ENCODE measurements around the gene MEGF8. TPM values are rescaled to one million over a fixed set of nuclear protein-coding genes. Genes with fewer than 3 reads are reported as not detected.
A peak's percentile ranks its signal among the peaks of the same experiment; 100 is the strongest.

MEGF8 gene
- total and polyA plus RNA-seq, 9 of the 15 experiments (the other 6 are each of a cell fraction or from before 2014, with no cell fraction given) = 0.28 to 13.1 (median 3.0) TPM

DNA sequence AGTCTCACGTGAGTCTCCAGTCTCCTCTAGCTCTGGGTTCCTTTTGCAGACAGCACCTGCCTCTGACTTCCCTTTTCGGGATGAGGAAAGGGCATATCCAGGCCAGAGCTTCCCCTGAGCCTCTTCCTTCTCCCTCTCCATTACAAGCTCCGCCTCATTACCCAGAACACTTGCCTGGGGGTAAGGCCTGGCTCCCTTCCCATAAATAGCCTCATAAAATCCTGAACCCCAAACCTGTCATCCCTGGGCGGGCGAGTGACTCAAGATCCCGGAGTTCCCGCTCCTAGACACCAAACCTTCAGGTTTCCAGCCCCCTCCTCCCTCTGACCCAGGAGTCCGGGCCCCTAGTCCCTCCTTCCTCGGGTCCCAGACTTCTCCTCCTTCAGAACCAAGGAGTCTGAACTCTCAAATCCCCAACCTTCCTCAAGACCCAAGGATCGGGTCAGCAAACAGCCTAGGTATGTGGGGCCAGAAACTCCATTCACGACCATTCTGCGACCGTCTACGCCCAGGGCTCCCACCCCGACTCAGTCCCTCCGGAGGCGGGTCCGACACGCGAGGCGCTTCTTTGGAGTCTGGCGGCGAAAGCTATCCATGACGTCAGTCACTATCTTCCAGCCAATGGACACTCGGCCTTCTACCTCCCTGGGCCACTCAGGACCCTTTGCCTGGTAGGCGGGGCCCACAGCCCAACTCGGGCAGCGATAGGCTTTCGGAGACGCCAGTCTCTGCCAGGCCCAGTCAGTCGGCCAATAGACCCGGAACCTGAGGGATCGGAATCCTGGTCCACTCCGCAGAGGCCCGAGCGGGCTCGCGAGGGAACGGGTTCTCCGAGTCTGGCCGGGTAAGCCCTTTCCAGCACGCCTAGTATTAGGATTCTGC is 71.2 kb downstream of the MEGF8 start (continued):
- TF ChIP-seq ZC3H4 (CRISPR knock-in tag; IDR thresholded peaks at IDR 0.05; ENCODE audit: borderline replicate concordance) (no peak), ZNF766 (CRISPR knock-in tag; conservative IDR thresholded peaks at IDR 0.05) (no peak), SETDB1 (IDR thresholded peaks at IDR 0.05; ENCODE audit: low read length) (no peak), ZZZ3 (IDR thresholded peaks at IDR 0.05) (no peak), ZNF699 (CRISPR knock-in tag; IDR thresholded peaks at IDR 0.05; ENCODE audit: insufficient replicate concordance) (no peak), ZBTB17 (CRISPR knock-in tag; IDR thresholded peaks at IDR 0.05) (no peak), RUNX1 (IDR thresholded peaks at IDR 0.05; ENCODE audit: low read depth) (no peak), PHF20 (IDR thresholded peaks at IDR 0.05; ENCODE audit: partially characterized antibody) (peak; percentile 79), KHSRP (IDR thresholded peaks at IDR 0.05) (no peak), NELFE (IDR thresholded peaks at IDR 0.05; ENCODE audit: insufficient read depth, insufficient read length) (no peak), DIDO1 (tag; IDR thresholded peaks at IDR 0.05; ENCODE audit: low read depth) (no peak), BRF1 (IDR thresholded peaks at IDR 0.05; ENCODE audit: borderline replicate concordance, extremely low read depth, insufficient read length) (no peak), PHB (CRISPR knock-in tag; IDR thresholded peaks at IDR 0.05) (0 out of 2 replicates have a peak, but pooled peaks have one; percentile 46), PTTG1 (tag; IDR thresholded peaks at IDR 0.05; ENCODE audit: low read depth) (no peak), ZNF589 (CRISPR knock-in tag; IDR thresholded peaks at IDR 0.05; ENCODE audit: low read depth) (no peak)
- TF ChIP-seq, protein P1, sequence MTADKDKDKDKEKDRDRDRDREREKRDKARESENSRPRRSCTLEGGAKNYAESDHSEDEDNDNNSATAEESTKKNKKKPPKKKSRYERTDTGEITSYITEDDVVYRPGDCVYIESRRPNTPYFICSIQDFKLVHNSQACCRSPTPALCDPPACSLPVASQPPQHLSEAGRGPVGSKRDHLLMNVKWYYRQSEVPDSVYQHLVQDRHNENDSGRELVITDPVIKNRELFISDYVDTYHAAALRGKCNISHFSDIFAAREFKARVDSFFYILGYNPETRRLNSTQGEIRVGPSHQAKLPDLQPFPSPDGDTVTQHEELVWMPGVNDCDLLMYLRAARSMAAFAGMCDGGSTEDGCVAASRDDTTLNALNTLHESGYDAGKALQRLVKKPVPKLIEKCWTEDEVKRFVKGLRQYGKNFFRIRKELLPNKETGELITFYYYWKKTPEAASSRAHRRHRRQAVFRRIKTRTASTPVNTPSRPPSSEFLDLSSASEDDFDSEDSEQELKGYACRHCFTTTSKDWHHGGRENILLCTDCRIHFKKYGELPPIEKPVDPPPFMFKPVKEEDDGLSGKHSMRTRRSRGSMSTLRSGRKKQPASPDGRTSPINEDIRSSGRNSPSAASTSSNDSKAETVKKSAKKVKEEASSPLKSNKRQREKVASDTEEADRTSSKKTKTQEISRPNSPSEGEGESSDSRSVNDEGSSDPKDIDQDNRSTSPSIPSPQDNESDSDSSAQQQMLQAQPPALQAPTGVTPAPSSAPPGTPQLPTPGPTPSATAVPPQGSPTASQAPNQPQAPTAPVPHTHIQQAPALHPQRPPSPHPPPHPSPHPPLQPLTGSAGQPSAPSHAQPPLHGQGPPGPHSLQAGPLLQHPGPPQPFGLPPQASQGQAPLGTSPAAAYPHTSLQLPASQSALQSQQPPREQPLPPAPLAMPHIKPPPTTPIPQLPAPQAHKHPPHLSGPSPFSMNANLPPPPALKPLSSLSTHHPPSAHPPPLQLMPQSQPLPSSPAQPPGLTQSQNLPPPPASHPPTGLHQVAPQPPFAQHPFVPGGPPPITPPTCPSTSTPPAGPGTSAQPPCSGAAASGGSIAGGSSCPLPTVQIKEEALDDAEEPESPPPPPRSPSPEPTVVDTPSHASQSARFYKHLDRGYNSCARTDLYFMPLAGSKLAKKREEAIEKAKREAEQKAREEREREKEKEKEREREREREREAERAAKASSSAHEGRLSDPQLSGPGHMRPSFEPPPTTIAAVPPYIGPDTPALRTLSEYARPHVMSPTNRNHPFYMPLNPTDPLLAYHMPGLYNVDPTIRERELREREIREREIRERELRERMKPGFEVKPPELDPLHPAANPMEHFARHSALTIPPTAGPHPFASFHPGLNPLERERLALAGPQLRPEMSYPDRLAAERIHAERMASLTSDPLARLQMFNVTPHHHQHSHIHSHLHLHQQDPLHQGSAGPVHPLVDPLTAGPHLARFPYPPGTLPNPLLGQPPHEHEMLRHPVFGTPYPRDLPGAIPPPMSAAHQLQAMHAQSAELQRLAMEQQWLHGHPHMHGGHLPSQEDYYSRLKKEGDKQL (CRISPR knock-in tag; IDR thresholded peaks at IDR 0.05; ENCODE audit: borderline replicate concordance) = no peak
- TF ChIP-seq, protein P2, sequence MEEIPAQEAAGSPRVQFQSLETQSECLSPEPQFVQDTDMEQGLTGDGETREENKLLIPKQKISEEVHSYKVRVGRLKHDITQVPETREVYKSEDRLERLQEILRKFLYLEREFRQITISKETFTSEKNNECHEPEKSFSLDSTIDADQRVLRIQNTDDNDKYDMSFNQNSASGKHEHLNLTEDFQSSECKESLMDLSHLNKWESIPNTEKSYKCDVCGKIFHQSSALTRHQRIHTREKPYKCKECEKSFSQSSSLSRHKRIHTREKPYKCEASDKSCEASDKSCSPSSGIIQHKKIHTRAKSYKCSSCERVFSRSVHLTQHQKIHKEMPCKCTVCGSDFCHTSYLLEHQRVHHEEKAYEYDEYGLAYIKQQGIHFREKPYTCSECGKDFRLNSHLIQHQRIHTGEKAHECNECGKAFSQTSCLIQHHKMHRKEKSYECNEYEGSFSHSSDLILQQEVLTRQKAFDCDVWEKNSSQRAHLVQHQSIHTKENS (CRISPR knock-in tag; IDR thresholded peaks at IDR 0.05) = no peak
- TF ChIP-seq, protein P3, sequence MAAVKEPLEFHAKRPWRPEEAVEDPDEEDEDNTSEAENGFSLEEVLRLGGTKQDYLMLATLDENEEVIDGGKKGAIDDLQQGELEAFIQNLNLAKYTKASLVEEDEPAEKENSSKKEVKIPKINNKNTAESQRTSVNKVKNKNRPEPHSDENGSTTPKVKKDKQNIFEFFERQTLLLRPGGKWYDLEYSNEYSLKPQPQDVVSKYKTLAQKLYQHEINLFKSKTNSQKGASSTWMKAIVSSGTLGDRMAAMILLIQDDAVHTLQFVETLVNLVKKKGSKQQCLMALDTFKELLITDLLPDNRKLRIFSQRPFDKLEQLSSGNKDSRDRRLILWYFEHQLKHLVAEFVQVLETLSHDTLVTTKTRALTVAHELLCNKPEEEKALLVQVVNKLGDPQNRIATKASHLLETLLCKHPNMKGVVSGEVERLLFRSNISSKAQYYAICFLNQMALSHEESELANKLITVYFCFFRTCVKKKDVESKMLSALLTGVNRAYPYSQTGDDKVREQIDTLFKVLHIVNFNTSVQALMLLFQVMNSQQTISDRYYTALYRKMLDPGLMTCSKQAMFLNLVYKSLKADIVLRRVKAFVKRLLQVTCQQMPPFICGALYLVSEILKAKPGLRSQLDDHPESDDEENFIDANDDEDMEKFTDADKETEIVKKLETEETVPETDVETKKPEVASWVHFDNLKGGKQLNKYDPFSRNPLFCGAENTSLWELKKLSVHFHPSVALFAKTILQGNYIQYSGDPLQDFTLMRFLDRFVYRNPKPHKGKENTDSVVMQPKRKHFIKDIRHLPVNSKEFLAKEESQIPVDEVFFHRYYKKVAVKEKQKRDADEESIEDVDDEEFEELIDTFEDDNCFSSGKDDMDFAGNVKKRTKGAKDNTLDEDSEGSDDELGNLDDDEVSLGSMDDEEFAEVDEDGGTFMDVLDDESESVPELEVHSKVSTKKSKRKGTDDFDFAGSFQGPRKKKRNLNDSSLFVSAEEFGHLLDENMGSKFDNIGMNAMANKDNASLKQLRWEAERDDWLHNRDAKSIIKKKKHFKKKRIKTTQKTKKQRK (IDR thresholded peaks at IDR 0.05; ENCODE audit: borderline replicate concordance, low read depth, low read length) = peak; percentile 93

Measured in K562 (cell line).